H1 (cell line): ENCODE measurements around the gene LRRFIP1. TPM values are rescaled to one million over a fixed set of nuclear protein-coding genes. Genes with fewer than 3 reads are reported as not detected.

Experiments used
- CTCF ChIP-seq, 3 experiments: IDR thresholded peaks; 1 replicate in 2 of 3; 2 replicates in 1 of 3; pipeline versions ENCODE4 v1.5.1 to v1.6.1; 2011; ENCODE audit warnings: low read length in 3 of 3, mild to moderate bottlenecking in 3 of 3, inconsistent platforms in 2 of 3, low read depth in 1 of 3, moderate library complexity in 1 of 3; ENCODE audit not compliant: insufficient read depth in 1 of 3; ENCODE audit errors: control extremely low read depth in 1 of 3
- MAX ChIP-seq: IDR thresholded peaks from 2 replicates; pipeline ENCODE4 v1.6.1; 2012; ENCODE audit warnings: inconsistent platforms
- POLR2AphosphoS5 ChIP-seq: IDR thresholded peaks from 2 replicates; pipeline ENCODE4 v1.6.1; 2011; ENCODE audit warnings: low read depth, low read length
- polyA plus RNA-seq, 7 experiments: library from polyadenylated mRNA; depleted of rRNA in 3 of 7; stranded (reverse) in 5 of 7; unstranded in 2 of 7; fragments of >200 nt in 5 of 7; fragments of 200-250 nt in 2 of 7; gene quantifications; 1 replicate in 5 of 7; 2 replicates in 1 of 7; 4 replicates in 1 of 7; pipeline versions ENCODE4 v1.2.1 to v1.2.3, GENCODE V29; 2011 to 2013; ENCODE audit warnings: missing spikeins in 2 of 7, mixed read lengths in 2 of 7
- total RNA-seq: library from RNA; stranded (reverse); fragmentation: NEBNext Ultra II Directional; extraction: Animal tissue kit (Norgen Biotek cat#: 25700); gene quantifications from 2 replicates; pipeline ENCODE4 v1.2.1, GENCODE V29; 2021

LRRFIP1 gene
- total and polyA plus RNA-seq, 2 of the 8 experiments (the other 6 are each of a cell fraction or from before 2014, with no cell fraction given) = 12.1 to 75.8 TPM

- TF ChIP-seq MAX = no peak
- no peak for TF ChIP-seq CTCF (IDR thresholded peaks at IDR 0.05; ENCODE audit: control extremely low read depth in 1 of 3, insufficient read depth in 1 of 3, low read depth in 1 of 3, low read length in 3 of 3)
- TF ChIP-seq POLR2AphosphoS5 = no peak
Observed at GRCh38 chr2:237670641-237671040, 43.3 kb downstream of the LRRFIP1 start (continued).
